KMS-11 (cell line): ENCODE results near the gene NIM1K.

ENCODE experiments used
- H2AFZ ChIP-seq: fragments of 200-600 bp; sonication (generic); 2 replicates; pipeline ENCODE4 v1.6.1; 2016; ENCODE audit warnings: antibody characterized with exemption, mixed run types, low read depth
- H3K27ac ChIP-seq: fragments of 200-600 bp; sonication (generic); 2 replicates; pipeline ENCODE4 v1.6.1; 2016; ENCODE audit warnings: mild to moderate bottlenecking, mixed run types
- H3K27me3 ChIP-seq: fragments of 200-600 bp; sonication (generic); 2 replicates; pipeline ENCODE4 v1.6.1; 2017; ENCODE audit warnings: mild to moderate bottlenecking, low read depth, mixed run types, moderate library complexity; ENCODE audit not compliant: insufficient read depth
- H3K36me3 ChIP-seq: fragments of 200-600 bp; sonication (generic); 2 replicates; pipeline ENCODE4 v1.6.1; 2017; ENCODE audit warnings: mild to moderate bottlenecking, mixed run types; ENCODE audit not compliant: insufficient read depth
- H3K4me1 ChIP-seq: fragments of 200-600 bp; sonication (generic); 2 replicates; pipeline ENCODE4 v1.6.1; 2016; ENCODE audit warnings: mild to moderate bottlenecking, low read depth, mixed run types; ENCODE audit not compliant: poor library complexity, severe bottlenecking
- H3K4me2 ChIP-seq: fragments of 200-600 bp; sonication (generic); 2 replicates; pipeline ENCODE4 v1.7.0; 2016; ENCODE audit warnings: mild to moderate bottlenecking, mixed run types
- H3K4me3 ChIP-seq: fragments of 200-600 bp; sonication (generic); IDR thresholded peaks from 2 replicates; pipeline ENCODE4 v1.6.1; 2017; ENCODE audit warnings: low read depth, low read length, mixed read lengths; ENCODE audit not compliant: insufficient read depth
- H3K79me2 ChIP-seq: fragments of 200-600 bp; sonication (generic); 2 replicates; pipeline ENCODE4 v1.6.1; 2016; ENCODE audit warnings: low read depth, mixed run types; ENCODE audit not compliant: insufficient read depth
- H3K9ac ChIP-seq: fragments of 200-600 bp; sonication (generic); 2 replicates; pipeline ENCODE4 v1.6.1; 2016; ENCODE audit warnings: mild to moderate bottlenecking, mixed run types
- H4K20me1 ChIP-seq: fragments of 200-600 bp; sonication (generic); 2 replicates; pipeline ENCODE4 v1.6.1; 2016; ENCODE audit warnings: mild to moderate bottlenecking, mixed run types; ENCODE audit not compliant: insufficient read depth
- TF ChIP-seq, protein P1 (sequence below): fragments of 200-600 bp; sonication (generic); conservative IDR thresholded peaks from 2 replicates; pipeline ENCODE4 v1.6.1; 2017; ENCODE audit warnings: low read depth, mild to moderate bottlenecking, antibody characterized with exemption, low read length, moderate library complexity, mixed read lengths

Gene NIM1K

DNA sequence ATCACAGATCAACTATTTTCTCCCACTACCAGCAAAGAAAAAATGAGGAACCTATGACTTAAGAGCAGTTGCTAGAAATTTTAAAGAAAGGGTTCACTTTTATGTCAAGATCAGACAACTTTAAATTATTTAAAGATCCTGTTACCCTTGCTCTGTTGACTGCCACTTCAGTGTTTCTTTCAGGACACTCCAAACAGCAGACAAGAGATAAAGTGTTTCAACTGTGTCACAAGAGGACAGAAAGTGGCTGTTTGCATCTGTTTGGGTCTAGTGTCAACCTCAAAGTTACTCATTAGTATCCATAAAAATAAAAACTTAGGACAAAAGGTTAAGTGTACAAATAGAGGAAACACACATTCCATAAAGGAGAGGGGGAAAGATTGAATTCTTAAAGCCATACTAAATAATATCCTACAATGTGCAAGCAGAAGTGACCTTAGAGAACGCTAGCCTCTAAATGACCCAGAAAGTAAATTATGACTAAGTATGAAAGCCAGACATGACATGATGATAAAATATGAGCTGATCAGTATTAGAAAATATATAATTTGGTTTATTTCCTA lies 96.3 kb downstream of the NIM1K start:
- H2AFZ ChIP-seq: no peak overlapping the region
- H3K4me2 ChIP-seq: no peak overlapping the region
- H4K20me1 ChIP-seq: no peaks in the 10 kb centered on the region
- peaks cover 3% of the 10 kb centered on the region; the same call in 1 of the 2 replicates for H3K36me3 ChIP-seq
- H3K9ac ChIP-seq: no peak overlapping the region
- H3K27me3 ChIP-seq: no peaks in the 10 kb centered on the region
- peaks cover 3% of the 10 kb centered on the region for H3K4me1 ChIP-seq
- H3K79me2 ChIP-seq: no peaks in the 10 kb centered on the region
- no peak overlapping the region for H3K27ac ChIP-seq
- TF ChIP-seq, protein P1, sequence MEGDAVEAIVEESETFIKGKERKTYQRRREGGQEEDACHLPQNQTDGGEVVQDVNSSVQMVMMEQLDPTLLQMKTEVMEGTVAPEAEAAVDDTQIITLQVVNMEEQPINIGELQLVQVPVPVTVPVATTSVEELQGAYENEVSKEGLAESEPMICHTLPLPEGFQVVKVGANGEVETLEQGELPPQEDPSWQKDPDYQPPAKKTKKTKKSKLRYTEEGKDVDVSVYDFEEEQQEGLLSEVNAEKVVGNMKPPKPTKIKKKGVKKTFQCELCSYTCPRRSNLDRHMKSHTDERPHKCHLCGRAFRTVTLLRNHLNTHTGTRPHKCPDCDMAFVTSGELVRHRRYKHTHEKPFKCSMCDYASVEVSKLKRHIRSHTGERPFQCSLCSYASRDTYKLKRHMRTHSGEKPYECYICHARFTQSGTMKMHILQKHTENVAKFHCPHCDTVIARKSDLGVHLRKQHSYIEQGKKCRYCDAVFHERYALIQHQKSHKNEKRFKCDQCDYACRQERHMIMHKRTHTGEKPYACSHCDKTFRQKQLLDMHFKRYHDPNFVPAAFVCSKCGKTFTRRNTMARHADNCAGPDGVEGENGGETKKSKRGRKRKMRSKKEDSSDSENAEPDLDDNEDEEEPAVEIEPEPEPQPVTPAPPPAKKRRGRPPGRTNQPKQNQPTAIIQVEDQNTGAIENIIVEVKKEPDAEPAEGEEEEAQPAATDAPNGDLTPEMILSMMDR: no peak
- H3K4me3 ChIP-seq: no peak overlapping the region

DNA sequence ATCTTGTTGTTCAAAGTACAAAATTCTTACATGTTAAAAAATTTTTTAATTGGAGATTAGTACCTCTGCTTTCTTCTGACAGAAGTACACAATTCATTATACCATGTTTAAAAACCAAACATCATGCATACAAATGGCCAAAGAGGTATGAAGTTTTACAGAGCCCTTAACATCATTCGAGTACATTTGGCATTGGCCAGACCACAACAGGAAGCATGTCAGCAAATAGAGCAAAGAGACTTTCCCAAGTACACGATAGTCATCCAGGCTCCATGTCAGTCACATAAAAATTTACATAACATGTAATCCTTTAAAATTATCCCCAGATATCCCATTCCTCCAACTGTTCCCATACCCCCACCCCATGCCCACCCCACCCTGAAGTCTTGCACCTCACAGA lies 98.7 kb downstream of the NIM1K start:
- Histone ChIP-seq H3K4me3 (no peak overlapping the region), H3K27ac (no peak overlapping the region), H3K79me2 (no peaks in the 10 kb centered on the region), H4K20me1 (no peaks in the 10 kb centered on the region), H3K27me3 (no peaks in the 10 kb centered on the region), H2AFZ (no peak overlapping the region), H3K9ac (no peak overlapping the region), H3K4me1 (peaks cover 13% of the 10 kb centered on the region), H3K36me3 (peaks cover 9% of the 10 kb centered on the region; the same call in 1 of the 2 replicates), H3K4me2 (no peak overlapping the region)
- TF ChIP-seq, protein P1: no peak

DNA sequence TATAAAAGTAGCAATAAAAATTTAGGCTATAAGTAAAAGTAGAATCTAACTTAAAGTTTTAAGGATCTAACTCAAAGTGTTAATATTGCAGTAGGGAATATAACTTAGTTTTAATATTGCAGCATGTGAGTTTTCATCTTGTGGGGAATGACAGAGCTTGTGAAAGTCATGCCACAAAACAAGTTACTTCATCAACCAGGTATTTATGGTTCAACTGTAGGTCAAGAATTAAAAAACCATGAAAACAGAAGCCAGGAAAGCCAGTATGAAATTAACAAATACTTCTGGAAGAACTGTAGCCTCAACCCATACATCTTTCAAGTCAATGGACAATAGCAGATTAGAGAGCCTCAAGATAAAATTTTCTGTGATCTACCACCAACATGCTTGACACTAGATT lies 102.2 kb downstream of the NIM1K start:
- Histone ChIP-seq H4K20me1 (no peaks in the 10 kb centered on the region), H3K4me1 (peaks cover 13% of the 10 kb centered on the region), H2AFZ (no peak overlapping the region), H3K27ac (no peak overlapping the region), H3K27me3 (no peaks in the 10 kb centered on the region), H3K9ac (no peak overlapping the region), H3K4me3 (no peak overlapping the region), H3K36me3 (peaks cover 9% of the 10 kb centered on the region; the same call in 1 of the 2 replicates), H3K79me2 (no peaks in the 10 kb centered on the region), H3K4me2 (no peak overlapping the region)
- TF ChIP-seq, protein P1: no peak

DNA sequence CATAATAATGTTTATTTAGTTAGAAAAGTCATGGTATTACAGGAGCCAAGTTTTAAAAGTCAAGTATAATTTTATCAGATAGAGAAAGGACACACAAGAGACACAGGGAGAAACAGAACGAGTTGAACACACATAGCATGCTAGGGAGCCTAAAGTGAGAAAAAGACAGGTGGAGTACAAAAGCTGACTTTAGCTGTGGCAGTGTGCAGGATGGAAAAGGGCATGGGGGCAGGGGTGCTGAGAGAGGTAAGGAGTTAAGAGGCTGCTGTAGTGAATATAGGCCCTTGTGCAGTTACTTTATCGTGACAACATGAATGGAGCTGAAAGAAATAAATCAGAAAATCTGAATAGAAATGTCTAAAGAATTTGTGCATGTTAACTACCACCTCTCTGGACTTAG lies 103.2 kb downstream of the NIM1K start:
- peaks cover 9% of the 10 kb centered on the region; the same call in 1 of the 2 replicates for H3K36me3 ChIP-seq
- H3K79me2 ChIP-seq: 0 out of 2 replicates have a peak, but pooled peaks cover 5% of the 10 kb centered on the region
- no peak overlapping the region for H3K9ac ChIP-seq
- TF ChIP-seq, protein P1: no peak
- H2AFZ ChIP-seq: no peak overlapping the region
- no peak overlapping the region for H3K4me3 ChIP-seq
- no peak overlapping the region for H3K27ac ChIP-seq
- H3K4me2 ChIP-seq: no peak overlapping the region
- H4K20me1 ChIP-seq: no peaks in the 10 kb centered on the region
- peaks cover 13% of the 10 kb centered on the region for H3K4me1 ChIP-seq
- no peaks in the 10 kb centered on the region for H3K27me3 ChIP-seq
